Transverse colon (tissue), 4 donors: ENCODE measurements around the gene OMA1. TPM values are rescaled to one million over a fixed set of nuclear protein-coding genes. Genes with fewer than 3 reads are reported as not detected.

Experiments used
- DNase-seq: peaks from one replicate; pipeline ENCODE4 v3.0.0-alpha.2; 2019
- H3K27ac ChIP-seq, 4 donors: fragments of 200-600 bp; sonication (generic); 2 replicates each; pipeline ENCODE4 v1.5.1; 2016 to 2018; ENCODE audit warnings: inconsistent platforms in 4 of 4
- H3K27me3 ChIP-seq: fragments of 200-600 bp; sonication (generic); 2 replicates; pipeline ENCODE4 v1.5.1; 2017; ENCODE audit warnings: inconsistent platforms
- H3K36me3 ChIP-seq, 4 donors: fragments of 200-600 bp; sonication (generic); 2 replicates each; pipeline ENCODE4 v1.5.1; 2017 to 2019; ENCODE audit warnings: inconsistent platforms in 4 of 4
- H3K4me1 ChIP-seq, 4 donors: fragments of 200-600 bp; sonication (generic); 2 replicates each; pipeline ENCODE4 v1.5.1; 2017 to 2020; ENCODE audit warnings: inconsistent platforms in 4 of 4
- H3K4me3 ChIP-seq, 4 donors: fragments of 200-600 bp; sonication (generic); 1 replicate in 1 of 4; 2 replicates in 3 of 4; pipeline versions ENCODE4 v1.5.1 to v1.6.1; 2017 to 2019; ENCODE audit warnings: inconsistent platforms in 4 of 4
- H3K9me3 ChIP-seq, 2 donors: fragments of 200-600 bp; sonication (generic); 2 replicates each; pipeline ENCODE4 v1.5.1; 2017 to 2019; ENCODE audit warnings: inconsistent platforms in 2 of 2
- CTCF ChIP-seq, 5 experiments: fragments of 200-600 bp in 3 of 5; fragments of 450-650 bp in 2 of 5; sonication (generic) in 3 of 5; IDR thresholded peaks; 1 replicate in 2 of 5; 2 replicates in 3 of 5; pipeline ENCODE4 v1.5.1; 2016 to 2017; ENCODE audit warnings: antibody characterized with exemption in 5 of 5, inconsistent platforms in 3 of 5, mild to moderate bottlenecking in 2 of 5, moderate library complexity in 1 of 5
- EP300 ChIP-seq: sonication (generic); formaldehyde crosslinking; IDR thresholded peaks from one replicate; pipeline ENCODE4 v1.6.1; 2017; ENCODE audit warnings: antibody characterized with exemption, low read depth
- POLR2A ChIP-seq: fragments of 450-650 bp; IDR thresholded peaks from one replicate; pipeline ENCODE4 v1.6.1; 2016; ENCODE audit warnings: antibody characterized with exemption, mild to moderate bottlenecking, moderate library complexity
- POLR2AphosphoS5 ChIP-seq, 3 donors: sonication (generic); formaldehyde crosslinking; IDR thresholded peaks; one replicate each; pipeline ENCODE4 v1.6.1; 2016; ENCODE audit warnings: antibody characterized with exemption in 3 of 3
- WGBS, 2 donors: methylation state at CpG; one replicate each; pipeline ENCODE4 v1.1.5; 2018; ENCODE audit warnings: low coverage in 1 of 2; 5-methylcytosine and 5-hydroxymethylcytosine counted together
- in situ Hi-C, 4 donors: fragments of 200-750 bp; cut with MboI; loops; one replicate each; pipeline versions ENCODE4 v1.15.0 to v1.15.1; 2017; ENCODE audit warnings: low sequenced_read_pairs in 3 of 4, low pct_ligation_motif_present in 1 of 4, low pct_unique_long_range_greater_than_20kb in 1 of 4
- intact Hi-C: fragments of 100-400 bp; cut with DNase I; formaldehyde crosslinking; loops from one replicate; pipeline ENCODE4 v1.15.1; 2023; ENCODE audit warnings: low total_unique reads
- total RNA-seq, 4 donors: library from RNA; depleted of rRNA; stranded (reverse); fragments of >200 nt; gene quantifications; one replicate each; pipeline ENCODE4 v1.1.0, GENCODE V29; 2016

The OMA1 gene
- total RNA-seq, 4 donors from 2014 or later = 6.4 to 29.4 (median 20.0) TPM

GRCh38 chr1:58457023-58457635, 89.4 kb downstream of the OMA1 start:
- no peaks in the 10 kb centered on the region for H3K36me3 ChIP-seq
- DNase-seq = no peak
- H3K9me3 ChIP-seq = no peaks in the 10 kb centered on the region
- no peak overlapping the region for H3K27ac ChIP-seq
- WGBS, 2 donors = 67 to 78% methylated on average over 3 to 11 of the region's 11 CpGs
- H3K4me3 ChIP-seq = no peak overlapping the region
- intact Hi-C loops = no loop called here
- no peaks in the 10 kb centered on the region for H3K4me1 ChIP-seq
- in situ Hi-C loops = no loop called here
- no peak for TF ChIP-seq POLR2A
- no peak for TF ChIP-seq CTCF (IDR thresholded peaks at IDR 0.05)
- TF ChIP-seq EP300 = no peak
- no peak for TF ChIP-seq POLR2AphosphoS5 (IDR thresholded peaks at IDR 0.05)
- no peaks in the 10 kb centered on the region for H3K27me3 ChIP-seq

DNA sequence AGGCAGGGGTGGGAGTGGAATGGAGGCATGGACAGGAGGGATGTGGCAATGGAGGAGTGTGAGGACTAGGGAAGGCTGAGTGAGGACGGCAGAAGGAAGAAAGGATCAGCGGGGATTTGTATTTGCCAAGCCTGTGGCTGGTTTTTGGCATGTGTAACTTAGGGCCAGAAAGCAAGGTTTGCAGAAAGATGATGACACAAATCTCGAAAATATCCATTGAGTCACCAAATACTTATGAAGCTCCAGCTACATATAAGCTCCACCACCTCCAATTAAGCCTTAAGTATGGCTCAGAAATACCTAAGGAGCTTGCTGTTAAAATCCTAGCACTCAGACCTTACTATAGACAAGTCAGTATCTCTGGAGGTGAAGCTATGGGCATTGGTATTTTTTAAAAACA, 90.1 kb downstream of the OMA1 start:
- WGBS, 2 donors = 78 to 84% methylated on average over 3 of the region's 3 CpGs
- Histone ChIP-seq H3K4me3 (no peak overlapping the region), H3K9me3 (no peaks in the 10 kb centered on the region), H3K36me3 (no peaks in the 10 kb centered on the region), H3K27me3 (no peaks in the 10 kb centered on the region), H3K27ac (no peak overlapping the region), H3K4me1 (no peaks in the 10 kb centered on the region)
- DNase-seq = no peak
- no peak for TF ChIP-seq POLR2A
- no peak for TF ChIP-seq EP300
- TF ChIP-seq CTCF (IDR thresholded peaks at IDR 0.05) = no peak
- TF ChIP-seq POLR2AphosphoS5 (IDR thresholded peaks at IDR 0.05) = no peak
- in situ Hi-C loops = no loop called here
- intact Hi-C loops = no loop called here

DNA sequence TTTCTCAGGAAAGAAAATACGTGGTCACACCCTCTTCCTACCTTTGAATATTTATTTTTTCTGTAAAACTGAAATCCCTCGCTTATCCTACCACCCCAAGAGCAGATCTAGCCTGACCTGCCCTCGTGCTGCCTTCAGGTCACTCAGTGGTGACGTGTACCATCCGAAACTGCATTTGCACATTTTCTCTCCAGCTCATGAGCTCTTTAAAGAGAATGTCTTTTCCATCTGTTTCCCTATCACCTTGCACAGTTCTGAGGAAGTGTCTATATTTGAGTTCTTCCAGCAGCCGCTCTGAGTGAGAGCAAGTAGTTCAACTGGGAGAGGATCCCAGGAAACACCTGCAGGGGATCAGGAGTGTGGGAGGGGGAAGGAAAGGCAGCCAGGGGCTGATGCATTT, 91.7 kb downstream of the OMA1 start:
- Histone ChIP-seq H3K4me1 (no peaks in the 10 kb centered on the region), H3K36me3 (no peaks in the 10 kb centered on the region), H3K27ac (no peak overlapping the region), H3K9me3 (no peaks in the 10 kb centered on the region), H3K4me3 (no peak overlapping the region), H3K27me3 (no peaks in the 10 kb centered on the region)
- no peak for TF ChIP-seq EP300
- TF ChIP-seq POLR2A = no peak
- TF ChIP-seq POLR2AphosphoS5 (IDR thresholded peaks at IDR 0.05) = no peak
- no peak for TF ChIP-seq CTCF (IDR thresholded peaks at IDR 0.05)
- intact Hi-C loops = no loop called here
- 91 to 94% methylated on average over 5 to 6 of the region's 6 CpGs for WGBS, 2 donors
- DNase-seq = no peak
- in situ Hi-C loops = no loop called here

DNA sequence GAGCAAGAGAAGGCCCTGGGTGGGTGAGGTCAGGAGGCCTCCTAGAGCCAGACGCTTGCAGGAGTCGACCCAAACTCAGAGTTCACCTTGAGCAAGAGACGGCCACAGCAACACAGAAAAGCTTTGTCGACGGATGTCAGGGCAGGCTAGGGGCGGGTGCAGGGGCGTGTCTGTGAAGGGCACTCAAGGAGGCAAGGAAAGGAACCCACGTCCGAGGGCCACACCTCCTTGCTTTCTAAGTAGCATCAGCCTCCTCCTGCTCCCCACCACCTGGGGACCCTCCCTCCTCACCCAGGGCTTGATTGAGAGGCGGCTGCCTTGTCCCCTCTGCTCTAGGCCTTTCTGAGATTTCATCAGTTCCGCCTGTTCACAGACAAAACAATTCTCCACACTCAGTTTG, 92.1 kb downstream of the OMA1 start:
- in situ Hi-C loops (no loop called here), intact Hi-C loops (no loop called here)
- no peaks in the 10 kb centered on the region for H3K4me1 ChIP-seq
- no peaks in the 10 kb centered on the region for H3K27me3 ChIP-seq
- 79 to 90% methylated on average over 2 to 11 of the region's 11 CpGs for WGBS, 2 donors
- H3K4me3 ChIP-seq = no peak overlapping the region
- H3K9me3 ChIP-seq = no peaks in the 10 kb centered on the region
- TF ChIP-seq POLR2A (no peak), POLR2AphosphoS5 (IDR thresholded peaks at IDR 0.05) (no peak), CTCF (IDR thresholded peaks at IDR 0.05) (no peak), EP300 (no peak)
- H3K36me3 ChIP-seq = no peaks in the 10 kb centered on the region
- DNase-seq = no peak
- H3K27ac ChIP-seq = no peak overlapping the region
